GM10847 (cell line): ENCODE results near the gene NOC3L.

Source experiments
- POLR2A ChIP-seq: IDR thresholded peaks from 2 replicates; pipeline ENCODE4 v1.6.1; 2011; ENCODE audit not compliant: insufficient read length; ENCODE audit errors: extremely low read depth

Gene NOC3L

GRCh38 chr10:94285271-94285670 lies 77.5 kb downstream of the NOC3L start:
- TF ChIP-seq POLR2A, result no peak
